Measurements from ENCODE around the gene ATP1A4.

ATP1A4 gene

GRCh38 chr1:160146107-160146506 lies 5.3 kb upstream of the ATP1A4 start:
- no peak for DNase-seq (ENCODE audit: low spot score)

GRCh38 chr1:160148121-160148520 lies 3.3 kb upstream of the ATP1A4 start:
- no peak for DNase-seq (ENCODE audit: low spot score)

- no peak for DNase-seq (ENCODE audit: low spot score)
Observed at GRCh38 chr1:160149233-160149632, 2.2 kb upstream of the ATP1A4 start.

- no peak for DNase-seq (ENCODE audit: low spot score)
Observed at GRCh38 chr1:160149716-160150115, 1.7 kb upstream of the ATP1A4 start.

GRCh38 chr1:160154790-160155189 lies 3.4 kb downstream of the ATP1A4 start:
- DNase-seq (ENCODE audit: low spot score): no peak

GRCh38 chr1:160156361-160156760 lies 5.0 kb downstream of the ATP1A4 start:
- DNase-seq (ENCODE audit: low spot score): no peak

- DNase-seq (ENCODE audit: low spot score): no peak
Observed at GRCh38 chr1:160157174-160157573, 5.8 kb downstream of the ATP1A4 start.

- DNase-seq (ENCODE audit: low spot score): no peak
Observed at GRCh38 chr1:160158031-160158430, 6.6 kb downstream of the ATP1A4 start.

GRCh38 chr1:160158534-160158933 lies 7.1 kb downstream of the ATP1A4 start:
- DNase-seq (ENCODE audit: low spot score): no peak

- DNase-seq (ENCODE audit: low spot score): no peak
Observed at GRCh38 chr1:160159846-160160245, 8.4 kb downstream of the ATP1A4 start.

GRCh38 chr1:160161965-160162705 lies 10.7 kb downstream of the ATP1A4 start:
- no peak for DNase-seq (ENCODE audit: low spot score)

- DNase-seq (ENCODE audit: low spot score): no peak
Observed at GRCh38 chr1:160162931-160163330, 11.5 kb downstream of the ATP1A4 start.

GRCh38 chr1:160163615-160164014 lies 12.2 kb downstream of the ATP1A4 start:
- DNase-seq (ENCODE audit: low spot score): no peak

- DNase-seq (ENCODE audit: low spot score): no peak
Observed at GRCh38 chr1:160164121-160164520, 12.7 kb downstream of the ATP1A4 start.

GRCh38 chr1:160166166-160166868 lies 14.9 kb downstream of the ATP1A4 start:
- no peak for DNase-seq (ENCODE audit: low spot score)

GRCh38 chr1:160167056-160167455 lies 15.7 kb downstream of the ATP1A4 start:
- DNase-seq (ENCODE audit: low spot score): no peak

- DNase-seq (ENCODE audit: low spot score): no peak
Observed at GRCh38 chr1:160167580-160167979, 16.2 kb downstream of the ATP1A4 start.

GRCh38 chr1:160168016-160168415 lies 16.6 kb downstream of the ATP1A4 start:
- no peak for DNase-seq (ENCODE audit: low spot score)

GRCh38 chr1:160168609-160169369 lies 17.4 kb downstream of the ATP1A4 start:
- no peak for DNase-seq (ENCODE audit: low spot score)

- DNase-seq (ENCODE audit: low spot score): no peak
Observed at GRCh38 chr1:160169553-160170399, 18.4 kb downstream of the ATP1A4 start.

GRCh38 chr1:160171354-160171753 lies 20.0 kb downstream of the ATP1A4 start:
- no peak for DNase-seq (ENCODE audit: low spot score)

- no peak for DNase-seq (ENCODE audit: low spot score)
Observed at GRCh38 chr1:160171980-160172379, 20.6 kb downstream of the ATP1A4 start.

Data from D341Med (cell line).